Motor neuron (in vitro differentiated cells): ENCODE data around the gene CXCL8. TPM values are rescaled to one million over a fixed set of nuclear protein-coding genes. Genes with fewer than 3 reads are reported as not detected.
A peak's percentile ranks its signal among the peaks of the same experiment; 100 is the strongest.
"Not testable (repeated sequence)": the region's sequence is repeated elsewhere in the genome, so short reads cannot be mapped to it uniquely, and the experiment has no call there.

Experiments
- ATAC-seq, 8 experiments: fragments of 200-7000 bp; cut with Tn5 transposase; replicated peaks in 6 of 8; 2 replicates each; pipeline ENCODE4 v1.8.0; 2021; ENCODE audit warnings: mild to moderate bottlenecking in 8 of 8, moderate library complexity in 8 of 8
- H3K27ac ChIP-seq, 2 donors: fragments of 250-450 bp; sonication (Bioruptor Pico); 2 replicates each; pipeline ENCODE4 v1.9.0; 2021; ENCODE audit warnings: antibody characterized with exemption in 2 of 2, mild to moderate bottlenecking in 2 of 2, moderate library complexity in 1 of 2
- H3K4me1 ChIP-seq, 2 donors: fragments of 250-450 bp; sonication (Bioruptor Pico); replicated peaks in 1 of 2; 2 replicates each; pipeline ENCODE4 v1.6.1; 2021; ENCODE audit warnings: antibody characterized with exemption in 2 of 2, mild to moderate bottlenecking in 2 of 2, moderate library complexity in 1 of 2
- H3K4me3 ChIP-seq, 5 donors: fragments of 250-450 bp; sonication (Bioruptor Pico); 2 replicates each; pipeline ENCODE4 v1.9.0; 2021; ENCODE audit warnings: antibody characterized with exemption in 5 of 5, mild to moderate bottlenecking in 5 of 5, moderate library complexity in 4 of 5
- WGBS, 10 experiments: fragments of 450-650 bp; shearing (Covaris generic); methylation state at CpG; one replicate each; pipeline ENCODE4 v1.0.0; 2022; 5-methylcytosine and 5-hydroxymethylcytosine counted together
- in situ Hi-C, 9 experiments: fragments of 400-800 bp; cut with MboI; loops; one replicate each; pipeline ENCODE4 v1.15.0; 2021; ENCODE audit warnings: low sequenced_read_pairs in 9 of 9, low pct_unique_long_range_greater_than_20kb in 2 of 9; ENCODE audit not compliant: unreplicated experiment in 9 of 9
- total RNA-seq, 8 experiments: library from RNA; unstranded; fragments of 300-600 nt; gene quantifications; 2 replicates each; pipeline versions ENCODE4 v1.2.3 to v1.2.4, GENCODE V29; 2022

The CXCL8 gene
- total RNA-seq, 8 experiments from 2014 or later = 0.25 to 115 (median 3.6) TPM; not detected in 2

DNA sequence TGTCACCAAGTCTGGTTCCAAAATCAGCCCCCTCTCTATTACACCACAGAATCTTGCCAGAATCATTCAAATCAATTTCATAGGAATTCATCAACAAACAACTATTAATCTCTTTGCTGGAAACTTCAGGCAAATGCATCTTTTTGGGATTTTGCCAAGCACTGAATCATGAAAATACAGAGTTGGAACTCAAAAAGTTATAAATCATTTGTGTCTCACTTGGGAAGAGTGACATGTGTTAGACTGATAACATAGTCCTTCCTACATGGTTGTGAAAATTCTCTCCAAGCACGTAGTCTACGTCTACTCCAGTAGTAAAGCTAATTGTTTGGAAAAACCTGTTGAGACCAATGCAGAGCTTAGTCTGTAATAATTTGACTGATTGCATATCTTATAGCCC lies 19.0 kb downstream of the CXCL8 start:
- WGBS, 10 experiments = 56 to 100% (median 100%) methylated on average over 1 to 2 of the region's 2 CpGs; no CpG with 5 or more reads in 1 of the 10 experiments
- Histone ChIP-seq H3K4me1 (no peaks in the 10 kb centered on the region), H3K4me3 (no peak overlapping the region), H3K27ac (no peak overlapping the region)
- in situ Hi-C loops = no loop called here
- ATAC-seq = no peak

DNA sequence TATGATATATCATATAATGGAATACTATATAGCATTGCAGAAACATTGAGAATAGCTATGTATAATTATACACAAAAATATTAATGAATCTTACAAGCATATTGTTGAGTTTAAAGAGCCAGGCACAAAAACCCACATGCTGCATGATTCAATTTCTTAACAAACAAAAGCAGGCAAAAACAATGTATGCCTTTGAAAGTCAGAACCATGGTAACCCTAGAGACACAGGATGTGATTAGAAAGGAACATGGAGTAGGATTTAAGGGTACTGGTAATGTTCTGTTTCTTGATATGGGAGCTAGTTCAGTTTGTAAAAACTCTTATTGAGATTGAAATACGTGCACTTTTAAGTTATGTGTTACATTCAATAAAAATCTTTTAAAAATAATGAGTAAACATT lies 21.5 kb downstream of the CXCL8 start:
- WGBS, 10 experiments = 21 to 100% (median 80%) methylated on average over 1 of the region's 1 CpG; no CpG with 5 or more reads in 1 of the 10 experiments
- ATAC-seq = peak in 1 of 8 experiments; percentile 38
- Histone ChIP-seq H3K27ac (no peak overlapping the region), H3K4me1 (no peaks in the 10 kb centered on the region), H3K4me3 (no peak overlapping the region)
- in situ Hi-C loops = no loop called here

DNA sequence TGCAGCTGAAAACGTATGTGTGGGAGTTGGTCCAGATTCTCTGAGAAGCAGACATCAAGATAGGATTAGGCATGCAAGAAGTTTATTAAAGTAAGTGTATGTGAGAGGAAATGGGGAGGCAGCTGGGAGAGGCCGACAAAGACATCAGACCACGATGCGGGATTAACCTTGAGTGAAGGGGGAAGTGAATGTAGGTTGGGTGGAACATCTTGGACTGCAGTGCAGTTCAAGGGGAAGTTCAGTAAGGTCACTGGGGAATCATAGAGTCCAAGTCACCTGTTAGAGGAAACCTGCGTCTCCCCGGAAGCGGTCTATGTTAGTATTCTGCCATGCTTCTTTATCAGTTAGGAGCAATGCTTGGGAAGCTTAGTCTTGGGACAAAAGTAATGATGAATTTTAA lies 22.0 kb downstream of the CXCL8 start:
- no peak overlapping the region for H3K27ac ChIP-seq
- no peaks in the 10 kb centered on the region for H3K4me1 ChIP-seq
- in situ Hi-C loops = no loop called here
- WGBS, 10 experiments = 27 to 100% (median 88%) methylated on average over 1 to 7 of the region's 7 CpGs; no CpG with 5 or more reads in 1 of the 10 experiments
- no peak overlapping the region for H3K4me3 ChIP-seq
- no peak for ATAC-seq

DNA sequence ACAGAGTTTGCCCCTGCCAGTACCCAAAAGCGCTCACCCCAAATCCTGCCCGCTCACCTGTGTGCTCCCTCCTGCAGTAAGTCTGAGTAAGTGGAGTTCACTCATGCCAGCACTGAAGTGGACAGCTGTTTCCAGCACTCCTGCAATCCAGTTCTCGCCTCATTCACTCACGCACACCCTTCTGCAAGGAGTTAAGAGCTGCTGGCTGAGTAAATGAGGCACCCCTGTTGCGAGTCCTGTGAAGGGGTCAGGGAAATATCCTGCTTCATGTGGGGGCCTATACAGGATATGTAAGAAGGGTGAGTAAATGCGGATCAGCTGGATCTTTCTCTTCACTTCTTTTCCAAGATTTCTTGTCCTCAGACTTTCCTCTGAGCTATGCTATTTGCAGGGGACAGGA lies 23.5 kb downstream of the CXCL8 start:
- no peak overlapping the region for H3K4me3 ChIP-seq
- WGBS, 10 experiments = 38 to 100% (median 89%) methylated on average over 1 to 5 of the region's 6 CpGs; no CpG with 5 or more reads in 4 of the 10 experiments
- H3K4me1 ChIP-seq = no peaks in the 10 kb centered on the region
- ATAC-seq = no peak
- H3K27ac ChIP-seq = no peak overlapping the region
- in situ Hi-C loops = no loop called here

DNA sequence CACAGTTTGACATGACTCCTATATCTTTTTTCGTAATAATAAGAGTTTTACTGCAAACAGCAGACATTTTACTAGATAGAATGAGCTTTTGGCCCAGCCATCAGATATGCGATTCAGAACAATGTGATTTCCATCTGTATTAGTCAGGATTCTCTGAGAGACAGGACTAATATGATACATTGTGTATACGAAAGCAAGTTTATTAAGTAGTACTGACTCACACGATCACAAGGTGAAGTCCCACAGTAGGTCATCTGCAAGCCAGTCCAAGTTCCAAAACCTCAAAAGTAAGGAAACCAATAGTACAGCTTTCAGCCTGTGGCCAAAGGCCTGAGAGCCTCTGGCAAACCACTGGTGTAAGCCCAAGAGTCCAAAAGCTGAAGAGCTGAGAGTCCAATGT lies 24.1 kb downstream of the CXCL8 start:
- Histone ChIP-seq H3K4me3 (no peak overlapping the region), H3K27ac (no peak overlapping the region), H3K4me1 (no peaks in the 10 kb centered on the region)
- no peak for ATAC-seq
- 0 to 100% (median 80%) methylated on average over 1 to 4 of the region's 4 CpGs; no CpG with 5 or more reads in 1 of the 10 experiments for whole genome bisulfite sequencing, 10 experiments
- in situ Hi-C loops = no loop called here

DNA sequence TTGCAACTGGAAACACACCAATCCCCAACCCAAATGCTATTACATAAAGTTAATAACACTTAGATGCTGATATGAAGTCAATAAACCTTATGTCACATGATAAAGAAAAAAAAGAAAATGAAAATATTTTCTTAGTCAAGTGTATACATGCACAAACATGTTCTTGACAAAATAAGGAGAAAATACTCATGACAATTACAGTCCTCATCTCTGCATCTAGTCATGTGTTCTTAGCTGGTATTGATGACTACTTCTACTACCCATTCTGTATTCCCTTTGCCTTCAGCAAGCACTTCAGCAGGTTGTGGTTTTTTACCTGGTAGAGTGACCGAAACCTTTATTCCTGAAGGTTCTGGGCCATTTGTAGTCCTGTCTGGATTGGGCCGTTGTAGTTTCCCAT lies 24.9 kb downstream of the CXCL8 start:
- no peak for ATAC-seq
- Histone ChIP-seq H3K27ac (no peak overlapping the region), H3K4me3 (no peak overlapping the region), H3K4me1 (no peaks in the 10 kb centered on the region)
- in situ Hi-C loops = no loop called here
- WGBS, 10 experiments = 20 to 100% (median 81%) methylated on average over 1 to 2 of the region's 2 CpGs; no CpG with 5 or more reads in 5 of the 10 experiments

DNA sequence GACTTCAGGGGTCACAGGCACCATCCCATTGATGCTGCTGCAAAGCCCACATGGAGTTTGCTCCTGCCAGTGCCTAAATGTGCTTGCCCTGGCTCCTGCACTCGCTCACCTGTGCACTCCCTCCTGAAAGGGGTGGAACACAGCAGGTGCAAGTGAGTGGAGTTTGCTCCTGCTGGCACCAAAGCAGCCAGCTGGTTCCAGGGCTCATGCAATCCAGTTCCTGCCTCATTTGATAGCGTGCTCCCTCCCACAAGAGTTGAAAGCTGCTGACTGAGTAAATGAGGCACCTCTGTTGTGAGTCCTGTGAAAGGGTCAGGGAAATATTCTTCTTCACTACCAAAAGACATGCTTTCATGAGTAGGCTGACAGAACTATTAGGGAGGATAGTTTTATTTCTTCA lies 30.5 kb downstream of the CXCL8 start:
- no peak for ATAC-seq
- H3K27ac ChIP-seq = no peak overlapping the region
- in situ Hi-C loops = no loop called here
- no peak overlapping the region for H3K4me3 ChIP-seq
- 100% methylated on average over 1 to 2 of the region's 2 CpGs; no CpG with 5 or more reads in 7 of the 10 experiments for WGBS, 10 experiments
- no peaks in the 10 kb centered on the region for H3K4me1 ChIP-seq

DNA sequence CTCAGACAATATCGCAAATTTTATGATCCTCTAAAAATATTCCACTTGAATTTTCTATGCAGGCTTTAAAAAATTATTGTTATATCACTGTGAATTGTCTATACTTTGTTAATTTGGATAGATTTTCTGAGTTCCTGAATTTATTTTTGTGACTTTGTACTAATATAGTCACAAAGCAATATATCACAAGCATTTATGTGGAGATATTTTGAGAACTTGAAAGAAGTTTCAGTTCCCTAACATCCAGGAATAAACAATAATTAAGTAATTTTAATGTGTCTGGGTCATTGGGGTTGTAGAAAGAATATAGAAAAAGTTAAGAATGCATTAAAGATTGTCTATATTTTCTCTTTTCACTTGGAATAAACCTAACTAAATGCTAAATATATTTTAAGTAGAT lies 32.0 kb downstream of the CXCL8 start:
- no peaks in the 10 kb centered on the region for H3K4me1 ChIP-seq
- in situ Hi-C loops = no loop called here
- 80 to 100% (median 100%) methylated on average over 1 of the region's 1 CpG; no CpG with 5 or more reads in 1 of the 10 experiments for WGBS, 10 experiments

DNA sequence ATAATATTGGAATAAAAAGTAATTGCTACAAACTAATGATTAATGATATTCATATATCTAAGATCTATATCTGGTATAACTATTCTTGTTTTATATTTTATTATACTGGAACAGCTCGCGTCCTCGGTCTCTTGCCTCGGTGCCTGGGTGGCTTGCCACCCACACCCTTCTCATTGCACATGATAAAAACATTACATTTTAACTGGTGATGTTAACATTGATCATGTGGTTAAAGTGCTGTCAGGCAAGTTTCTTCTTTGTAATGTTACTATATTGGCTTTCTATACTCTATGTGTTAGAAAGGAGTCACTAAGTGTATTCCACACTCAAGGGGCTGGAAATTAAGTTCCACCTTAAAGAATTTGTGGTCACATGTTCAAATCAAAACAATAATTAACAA lies 34.0 kb downstream of the CXCL8 start:
- H3K27ac ChIP-seq, H3K4me3 ChIP-seq, in situ Hi-C loops, H3K4me1 ChIP-seq, ATAC-seq: not testable (repeated sequence)
- WGBS, 10 experiments = 89 to 100% (median 97%) methylated on average over 2 to 4 of the region's 4 CpGs; no CpG with 5 or more reads in 5 of the 10 experiments

More for the DNA sequence above, 32.0 kb downstream of the CXCL8 start:
- ATAC-seq = no peak
- no peak overlapping the region for H3K4me3 ChIP-seq
- H3K27ac ChIP-seq = no peak overlapping the region

DNA sequence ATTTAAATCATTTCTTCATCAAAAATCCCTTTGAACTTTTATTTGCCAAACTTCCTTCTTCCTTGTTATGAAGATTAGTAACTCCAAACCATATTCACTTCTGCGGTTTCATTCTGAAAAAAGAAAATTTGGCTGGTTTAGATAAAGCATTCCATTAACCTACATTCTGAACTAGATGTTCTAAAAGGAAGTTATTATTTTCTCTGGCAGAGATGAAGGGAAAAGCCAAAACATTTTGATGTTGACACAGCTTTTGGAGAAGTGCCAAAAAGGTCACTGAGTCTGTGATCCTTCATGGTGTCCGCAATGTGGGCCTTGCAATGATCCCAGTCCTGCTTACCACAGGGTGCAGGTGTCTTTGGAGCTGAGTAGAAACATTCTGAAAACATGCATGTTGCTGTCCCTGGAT lies 36.0 kb downstream of the CXCL8 start:
- H3K27ac ChIP-seq = no peak overlapping the region
- in situ Hi-C loops = no loop called here

DNA sequence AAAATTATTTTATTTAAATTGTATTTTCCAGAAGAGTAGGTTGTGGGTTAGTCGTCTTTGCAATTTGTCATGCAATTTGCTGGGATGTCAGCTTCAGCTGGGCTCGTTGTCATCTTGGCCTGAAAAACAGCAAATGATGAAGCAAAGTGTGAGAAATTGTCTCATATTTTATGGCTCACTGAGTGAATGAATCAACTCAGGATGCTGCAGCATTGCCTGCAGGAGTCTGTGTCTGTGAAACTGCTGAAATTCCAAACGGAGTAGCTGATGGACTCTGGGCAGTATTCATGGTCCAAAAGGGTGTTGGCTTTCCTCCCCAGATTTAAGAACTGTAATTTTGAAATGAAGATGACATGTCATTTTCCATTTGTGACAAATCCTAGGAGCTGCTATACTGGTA lies 37.2 kb downstream of the CXCL8 start:
- no peaks in the 10 kb centered on the region for H3K4me1 ChIP-seq
- H3K27ac ChIP-seq = no peak overlapping the region
- in situ Hi-C loops = no loop called here
- no peak overlapping the region for H3K4me3 ChIP-seq
- peak in 6 of 8 experiments; percentile 35 to 81 (median 76) for ATAC-seq
- 0 to 47% (median 21%) methylated on average over 2 to 3 of the region's 3 CpGs; no CpG with 5 or more reads in 1 of the 10 experiments for WGBS, 10 experiments

More for the DNA sequence above, 36.0 kb downstream of the CXCL8 start:
- 0 to 100% (median 64%) methylated on average over 1 to 2 of the region's 2 CpGs; no CpG with 5 or more reads in 2 of the 10 experiments for WGBS, 10 experiments
- ATAC-seq = no peak
- no peak overlapping the region for H3K4me3 ChIP-seq
- no peaks in the 10 kb centered on the region for H3K4me1 ChIP-seq

DNA sequence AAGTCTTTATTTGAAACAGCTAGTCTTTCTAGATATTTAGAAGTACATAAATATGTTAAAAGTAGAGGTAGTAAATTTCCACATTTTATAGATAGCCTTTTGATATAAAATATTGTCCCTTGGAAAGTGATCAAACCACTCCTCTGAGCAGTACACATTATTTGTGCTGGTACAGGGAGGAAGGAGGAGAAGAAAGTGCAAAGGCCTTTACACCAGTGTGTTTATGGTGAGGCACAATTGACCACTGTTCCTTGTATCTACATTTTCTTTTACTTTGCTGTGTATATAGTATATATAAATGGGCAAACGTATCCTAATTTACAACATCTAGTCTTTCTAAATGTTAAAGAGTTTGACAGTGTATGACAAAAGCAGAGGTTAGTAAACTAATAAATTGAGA lies 39.9 kb downstream of the CXCL8 start:
- 20 to 100% (median 72%) methylated on average over 1 of the region's 1 CpG; no CpG with 5 or more reads in 4 of the 10 experiments for WGBS, 10 experiments
- no peak for ATAC-seq
- no peak overlapping the region for H3K27ac ChIP-seq
- H3K4me3 ChIP-seq = no peak overlapping the region
- in situ Hi-C loops = no loop called here
- H3K4me1 ChIP-seq = no peaks in the 10 kb centered on the region

DNA sequence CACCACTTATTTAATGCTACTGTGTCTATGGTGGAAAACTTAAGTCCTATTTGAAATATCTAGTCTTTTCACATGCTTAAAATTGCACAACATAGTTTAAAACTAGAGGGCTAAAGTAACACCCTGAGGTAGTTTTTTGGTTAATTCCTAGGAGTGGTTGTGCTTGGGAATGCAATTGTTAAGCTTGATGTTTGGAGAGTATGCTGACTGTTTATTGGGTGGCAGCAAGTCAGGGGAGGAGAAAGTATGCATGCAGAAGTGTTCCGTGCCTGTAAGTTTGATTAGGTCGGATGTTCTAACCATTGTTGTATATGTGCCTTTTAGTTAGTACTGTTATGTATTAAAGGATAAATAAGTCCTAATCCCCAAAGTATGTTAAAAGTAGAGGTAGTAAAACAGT lies 40.5 kb downstream of the CXCL8 start:
- ATAC-seq = no peak
- no peaks in the 10 kb centered on the region for H3K4me1 ChIP-seq
- no peak overlapping the region for H3K27ac ChIP-seq
- no peak overlapping the region for H3K4me3 ChIP-seq
- in situ Hi-C loops = no loop called here
- 43 to 100% (median 80%) methylated on average over 1 to 2 of the region's 2 CpGs; no CpG with 5 or more reads in 4 of the 10 experiments for WGBS, 10 experiments

DNA sequence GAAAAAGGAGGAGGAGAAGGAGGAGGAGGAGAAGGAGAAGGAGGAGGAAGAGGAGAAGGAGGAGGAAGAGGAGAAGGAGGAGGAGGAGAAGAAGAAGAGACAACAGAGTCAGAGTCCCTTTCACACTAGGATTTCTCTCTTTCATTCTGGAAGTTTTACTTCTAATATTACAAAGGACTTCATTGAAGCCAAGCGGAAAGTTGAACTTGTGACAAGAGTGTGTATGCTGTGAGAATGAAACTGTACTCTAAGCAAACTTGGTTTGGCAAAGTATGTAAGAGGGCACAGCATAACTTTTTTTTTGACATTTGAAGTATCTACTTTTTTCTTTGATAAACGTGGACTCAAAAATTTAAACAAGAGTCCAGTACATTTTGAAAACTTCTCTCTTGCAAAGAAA lies 48.0 kb downstream of the CXCL8 start:
- Histone ChIP-seq H3K4me1 (no peaks in the 10 kb centered on the region), H3K27ac (no peak overlapping the region), H3K4me3 (no peak overlapping the region)
- in situ Hi-C loops = no loop called here
- ATAC-seq = no peak
- 0 to 79% (median 57%) methylated on average over 1 to 2 of the region's 2 CpGs; no CpG with 5 or more reads in 1 of the 10 experiments for WGBS, 10 experiments
